HG02759 (cell line): Measurements from ENCODE around the gene SPTBN2.
"Not testable (repeated sequence)": the region's sequence is repeated elsewhere in the genome, so short reads cannot be mapped to it uniquely, and the experiment has no call there.

Source experiments
- ATAC-seq: cut with Tn5 transposase; IDR thresholded peaks from one replicate; pipeline ENCODE4 v1.9.1; 2021; ENCODE audit warnings: mild to moderate bottlenecking, moderate library complexity; ENCODE audit not compliant: unreplicated experiment

The SPTBN2 gene

DNA sequence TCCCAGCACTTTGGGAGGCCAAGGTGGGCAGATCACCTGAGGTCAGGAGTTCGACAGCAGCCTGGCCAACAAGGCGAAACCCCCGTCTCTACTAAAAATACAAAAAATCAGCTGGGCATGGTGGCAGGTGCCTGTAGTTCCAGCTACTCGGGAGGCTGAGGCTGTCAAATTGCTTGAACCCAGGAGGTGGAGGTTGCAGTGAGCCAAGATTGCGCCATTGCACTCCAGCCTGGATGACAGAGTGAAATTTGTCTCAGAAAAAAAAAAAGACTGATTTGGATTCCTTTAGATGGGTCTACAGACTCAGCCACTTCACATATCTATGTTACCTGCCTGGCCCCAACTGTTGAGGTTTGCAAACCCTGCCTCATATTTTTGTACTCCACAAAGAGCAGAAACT is 4.8 kb downstream of the SPTBN2 start:
- ATAC-seq, result not testable (repeated sequence)

DNA sequence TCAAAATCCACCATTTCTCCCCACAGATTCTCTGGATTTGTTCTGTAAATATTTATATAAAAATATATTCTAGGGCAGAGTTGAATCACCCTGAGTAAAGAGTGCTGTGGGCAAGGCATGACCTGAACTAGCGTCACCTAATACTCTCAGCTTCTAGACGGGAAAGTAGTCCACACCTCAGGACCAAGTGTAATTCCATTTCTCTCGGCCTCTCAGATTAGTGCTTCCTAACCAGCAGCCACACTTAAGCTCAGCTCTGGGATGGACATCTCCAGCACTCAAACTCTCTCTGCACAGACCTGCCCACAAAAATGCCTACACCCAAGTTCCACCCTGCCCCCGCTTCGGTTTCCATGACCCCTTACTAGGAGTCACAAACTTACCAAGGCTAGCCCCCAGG is 5.3 kb downstream of the SPTBN2 start:
- no peak for ATAC-seq

DNA sequence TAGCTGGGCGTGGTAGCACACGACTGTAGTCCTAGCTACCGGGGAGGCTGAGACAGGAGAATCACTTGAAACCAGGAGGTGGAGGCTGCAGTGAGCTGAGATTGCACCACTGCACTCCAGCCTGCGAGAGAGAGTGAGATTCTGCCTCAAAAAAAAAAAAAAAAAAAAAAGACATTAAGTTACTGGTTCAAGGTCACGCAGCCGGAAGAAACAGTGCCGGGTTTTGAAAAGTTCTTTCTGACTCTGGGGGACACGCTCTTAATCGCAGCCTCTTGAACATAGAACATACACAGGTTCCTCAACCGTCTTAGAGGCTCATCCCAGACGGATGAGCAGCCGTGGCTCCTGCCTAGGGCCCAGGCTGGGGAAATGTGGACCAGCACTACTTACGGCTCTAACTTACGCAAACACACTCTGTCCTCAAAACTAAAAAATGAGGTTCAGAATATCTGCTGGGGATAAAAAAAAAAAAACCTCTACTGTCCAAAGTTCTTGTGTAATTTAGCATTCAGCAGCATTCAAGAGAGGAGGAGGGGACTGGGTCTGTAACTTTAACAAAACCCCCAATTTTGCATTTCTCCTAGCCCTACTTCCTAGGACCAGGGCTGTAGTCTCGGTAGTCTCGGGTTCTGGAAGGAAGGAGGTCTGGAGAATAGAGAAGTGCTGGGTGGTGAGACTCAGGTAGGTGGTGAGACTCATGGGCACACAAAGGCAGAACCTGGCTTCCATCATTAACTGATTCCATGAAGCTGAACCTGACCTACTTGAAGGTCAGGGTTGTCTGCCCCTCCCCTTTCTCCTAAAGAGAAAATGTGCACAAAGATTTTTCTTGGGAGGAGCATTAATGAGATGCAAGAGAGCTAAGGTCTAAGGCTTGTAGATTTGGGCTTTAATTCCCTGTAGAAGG is 6.0 kb downstream of the SPTBN2 start:
- ATAC-seq, result no peak

DNA sequence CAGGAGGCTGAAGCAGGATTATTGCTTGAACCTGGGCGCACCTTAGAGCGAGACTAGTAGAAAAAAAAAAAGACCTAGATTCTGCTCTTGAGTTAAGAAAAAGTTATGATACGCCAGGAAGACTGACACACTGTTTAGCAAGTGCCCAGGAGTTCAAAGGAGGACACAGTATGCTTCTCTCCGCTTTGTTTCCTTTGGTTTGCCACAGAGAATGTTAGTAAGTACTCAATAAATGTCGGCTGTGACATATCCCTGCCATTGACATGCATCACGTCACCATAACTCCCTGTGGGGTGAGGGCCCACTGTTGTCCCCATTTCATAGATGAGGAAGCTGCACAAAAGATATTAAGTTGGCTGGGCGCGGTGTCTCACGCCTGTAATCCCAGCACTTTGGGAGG is 7.1 kb downstream of the SPTBN2 start:
- no peak for ATAC-seq

DNA sequence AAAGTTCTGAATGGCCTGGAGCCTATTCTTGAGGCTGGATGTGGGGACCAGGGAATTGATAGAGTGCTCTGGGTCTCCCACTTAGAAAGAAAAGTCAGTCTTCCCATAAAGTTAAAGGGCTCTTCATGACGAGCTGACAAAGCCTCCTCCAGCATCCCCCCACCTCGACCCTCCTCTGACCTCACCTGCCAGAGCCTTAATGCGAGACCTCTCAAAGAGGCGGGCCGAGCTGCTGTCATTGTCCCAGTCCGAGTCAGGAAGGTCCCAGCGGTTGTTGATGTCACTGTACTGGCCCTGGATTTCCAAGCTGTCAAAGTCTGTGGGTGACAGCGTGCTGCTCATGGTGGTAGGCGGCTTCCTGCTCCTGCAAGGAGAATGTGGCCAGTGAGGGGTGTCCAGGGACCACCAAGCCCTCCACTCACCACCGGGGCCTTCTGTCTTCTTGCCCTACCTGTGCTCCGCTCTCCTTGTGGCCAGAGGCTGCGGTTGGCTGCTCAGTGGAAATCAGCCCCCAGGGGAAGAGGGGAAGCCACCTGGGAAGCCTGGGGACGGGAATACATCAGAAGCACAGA is 8.0 kb downstream of the SPTBN2 start:
- no peak for ATAC-seq

DNA sequence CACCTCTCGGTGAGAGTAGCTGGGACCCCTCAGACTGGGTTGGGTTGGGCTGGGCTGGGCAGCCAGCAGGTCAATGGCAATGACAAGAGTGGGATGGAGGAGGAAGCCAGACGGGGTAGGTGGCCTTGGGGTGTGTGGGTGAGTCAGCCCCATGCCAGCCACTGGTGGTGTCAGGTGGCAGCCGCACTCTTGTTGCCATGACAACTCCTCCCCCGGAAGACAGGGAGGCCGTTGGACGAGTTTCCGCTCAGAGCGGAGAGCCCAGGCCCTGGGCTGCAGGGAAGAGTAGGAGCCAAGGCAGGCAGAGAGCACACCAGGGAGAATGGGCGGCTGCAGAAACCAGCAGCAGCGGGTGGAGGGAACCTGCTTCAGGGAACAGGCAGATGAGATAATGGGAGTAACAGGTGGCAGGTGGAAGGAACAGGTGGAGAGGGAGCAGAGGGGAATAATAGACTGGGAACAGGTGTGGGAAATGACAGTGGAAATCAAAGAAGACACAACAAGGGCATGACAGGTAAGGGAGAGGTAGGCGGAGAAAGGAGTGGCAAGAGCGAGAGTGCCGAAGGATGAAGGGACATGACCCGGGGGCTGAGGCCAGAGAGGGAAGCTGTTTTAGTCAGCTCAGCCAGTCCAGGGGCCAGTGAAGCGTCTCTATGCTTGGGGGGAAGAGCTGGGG is 8.7 kb downstream of the SPTBN2 start:
- no peak for ATAC-seq

DNA sequence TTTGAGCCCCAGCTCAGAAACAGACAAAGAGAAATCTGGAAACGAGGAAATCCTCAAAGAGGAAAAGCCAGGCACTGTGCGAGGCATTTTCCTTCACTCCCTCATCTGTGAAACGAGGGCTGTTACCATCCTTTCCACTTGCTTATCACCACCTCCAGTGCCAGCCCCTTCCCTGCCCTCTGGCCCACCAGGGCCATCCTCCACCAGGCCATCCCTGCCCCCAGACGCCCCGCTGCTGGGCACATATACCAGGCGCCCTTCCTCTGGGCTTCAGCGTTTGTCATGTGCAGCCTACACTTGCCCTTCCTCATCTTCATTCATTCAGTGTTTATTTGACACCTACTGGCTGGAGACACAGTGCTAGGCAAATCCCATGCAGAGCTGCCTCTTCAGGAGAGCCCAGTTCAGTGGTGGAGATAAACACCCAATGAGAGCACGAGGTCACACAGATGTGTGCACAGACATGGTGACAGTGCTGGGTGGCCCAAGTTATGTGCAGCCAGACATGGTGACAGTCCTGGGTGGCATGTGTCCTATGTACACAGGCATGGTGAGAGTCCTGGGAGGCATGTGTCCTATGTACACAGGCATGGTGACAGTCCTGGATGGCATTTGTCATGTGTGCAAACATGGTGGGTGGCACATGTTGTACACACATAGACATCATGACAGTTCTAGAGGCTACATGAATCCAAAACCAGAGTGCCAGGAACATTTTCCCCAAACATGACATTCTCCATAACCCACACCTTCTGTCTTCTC is 9.7 kb downstream of the SPTBN2 start:
- ATAC-seq, result no peak

DNA sequence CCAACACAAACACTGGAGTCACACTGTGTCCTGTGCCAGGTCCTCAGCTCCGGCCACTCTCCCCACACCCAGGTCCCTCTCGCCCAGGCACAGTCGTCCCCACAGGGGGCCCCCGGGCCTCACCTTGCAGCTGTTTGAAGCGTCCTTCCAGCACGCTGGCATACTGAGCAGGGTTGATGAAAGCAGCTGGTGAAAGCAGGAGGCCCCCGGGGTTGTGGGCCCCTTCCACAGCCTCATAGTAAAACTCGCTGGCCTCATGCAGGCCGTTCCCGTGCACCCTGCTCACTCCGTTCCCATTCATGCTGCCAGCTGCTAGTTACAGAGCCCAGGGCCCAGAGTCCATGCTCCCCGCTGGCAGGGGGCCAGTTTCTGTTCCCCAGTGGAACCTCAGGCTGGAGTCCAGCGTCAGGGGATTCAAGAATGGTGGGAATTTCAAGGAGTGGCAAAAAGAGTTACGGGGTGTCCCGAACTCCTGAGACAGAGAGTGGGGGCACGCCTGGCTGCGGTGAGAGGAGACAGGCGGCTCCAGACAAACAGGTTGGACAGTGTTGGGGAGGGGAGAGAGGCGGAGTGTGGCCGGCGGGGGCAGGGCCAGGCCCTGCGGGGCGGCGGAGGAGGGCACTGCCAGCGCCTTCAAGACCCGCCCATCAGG is 10.6 kb downstream of the SPTBN2 start:
- ATAC-seq, result no peak

DNA sequence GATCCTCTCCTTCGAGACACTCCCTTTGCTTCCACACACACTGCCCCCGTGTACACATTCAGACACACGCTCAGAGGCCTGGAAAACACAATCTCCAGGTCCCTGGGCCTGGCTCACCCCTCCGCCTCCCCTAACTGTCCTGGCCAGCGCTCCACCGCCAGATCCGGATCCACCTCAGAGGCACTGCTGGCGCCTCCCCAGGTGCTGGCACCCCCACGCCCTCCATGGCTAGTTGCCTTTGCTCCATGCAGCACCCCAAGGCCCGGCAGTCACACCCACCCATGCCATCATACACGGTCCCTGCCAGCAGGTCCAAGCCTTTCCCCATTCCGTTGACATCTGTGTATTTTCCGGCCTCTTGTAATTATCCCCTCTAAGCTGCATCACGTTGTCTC is 11.1 kb downstream of the SPTBN2 start:
- ATAC-seq, result no peak

DNA sequence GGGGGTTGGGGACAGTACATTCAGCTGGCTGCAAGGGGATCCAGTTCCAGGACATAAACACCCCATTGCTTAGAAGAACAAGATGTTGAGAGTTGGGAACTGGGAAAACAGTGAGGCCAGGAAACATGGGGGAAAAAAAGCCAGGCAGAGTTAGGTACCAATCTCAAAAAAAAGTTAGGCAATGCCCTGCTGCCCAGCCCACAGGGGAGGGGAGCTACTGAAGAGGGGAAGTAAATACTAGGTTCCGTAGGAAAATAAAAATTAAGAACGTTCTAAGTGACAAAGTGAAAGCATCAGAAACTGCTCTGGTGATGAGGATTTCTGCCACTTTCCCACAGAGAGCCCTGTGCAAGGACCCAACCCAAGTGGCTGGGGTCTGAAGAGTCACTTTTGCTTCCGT is 12.0 kb downstream of the SPTBN2 start:
- ATAC-seq, result no peak

DNA sequence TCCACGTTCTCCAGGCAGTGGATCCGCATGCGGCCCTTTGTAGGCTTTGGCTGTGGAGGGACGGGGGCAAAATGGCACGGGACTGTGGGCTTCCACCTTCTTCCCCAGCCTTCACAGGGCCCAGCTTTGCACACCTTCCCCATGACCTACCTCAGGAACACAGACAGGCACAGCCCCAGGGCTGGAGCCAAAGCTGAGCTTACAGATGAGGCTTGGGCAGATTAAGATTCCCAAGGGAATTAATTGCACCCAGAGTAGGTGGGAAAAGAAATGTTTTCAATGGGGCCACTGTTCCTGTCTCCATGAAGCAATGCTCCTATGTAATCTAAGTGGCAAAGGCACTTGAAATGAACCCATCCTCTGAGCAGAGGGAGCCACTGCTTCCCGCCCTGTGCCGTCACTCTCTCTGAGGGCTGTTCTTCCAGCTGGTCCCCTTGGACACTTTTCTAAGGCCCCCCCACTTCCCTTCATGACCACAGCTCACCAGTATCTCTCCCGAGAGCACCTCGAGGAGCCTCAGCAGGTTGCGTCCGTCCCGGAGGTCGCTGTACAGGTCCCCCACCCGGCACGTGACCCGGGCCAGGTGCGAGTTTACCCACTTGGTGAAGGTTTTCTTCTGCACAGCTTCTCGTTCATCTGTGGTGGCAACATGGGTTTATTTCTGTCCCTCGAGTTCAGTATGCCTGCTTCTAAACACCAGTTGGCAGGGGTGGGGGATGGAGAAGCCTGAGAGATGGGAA is 13.5 kb downstream of the SPTBN2 start:
- ATAC-seq, result no peak

DNA sequence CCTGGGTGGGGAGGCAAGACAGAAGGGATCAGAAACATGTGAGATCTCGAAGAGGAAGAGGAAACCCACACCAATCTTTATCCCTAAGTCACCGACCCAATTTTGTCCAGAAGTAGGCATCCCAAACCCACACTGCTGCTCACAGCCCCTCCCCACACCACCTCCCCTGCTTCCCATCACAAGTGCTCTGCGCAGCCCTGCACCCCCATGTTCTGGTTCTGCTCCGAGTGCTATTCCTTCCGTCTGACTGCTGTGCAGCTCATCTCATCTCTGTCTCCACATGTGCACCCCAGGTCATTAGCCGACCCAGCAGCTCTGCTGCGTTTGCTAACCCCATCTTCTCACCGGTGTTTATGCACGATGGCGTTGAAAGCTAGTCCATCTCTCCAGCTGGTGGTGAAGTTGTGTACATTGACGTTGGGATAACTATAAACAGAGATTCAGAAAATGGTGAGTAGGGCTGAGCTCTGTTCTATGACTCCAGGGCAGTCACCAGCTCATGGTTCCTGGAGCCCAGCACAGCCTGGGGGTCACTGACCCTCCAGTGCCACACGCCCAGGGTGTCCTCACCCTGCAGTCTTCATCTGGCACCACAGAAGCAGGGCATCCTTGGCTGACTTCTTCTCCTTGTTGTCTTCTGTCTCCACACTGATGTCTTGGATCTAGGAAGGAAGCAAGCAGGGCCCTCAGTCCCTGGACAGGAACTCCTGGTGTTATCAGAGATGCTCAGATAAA is 15.1 kb downstream of the SPTBN2 start:
- ATAC-seq, result no peak

DNA sequence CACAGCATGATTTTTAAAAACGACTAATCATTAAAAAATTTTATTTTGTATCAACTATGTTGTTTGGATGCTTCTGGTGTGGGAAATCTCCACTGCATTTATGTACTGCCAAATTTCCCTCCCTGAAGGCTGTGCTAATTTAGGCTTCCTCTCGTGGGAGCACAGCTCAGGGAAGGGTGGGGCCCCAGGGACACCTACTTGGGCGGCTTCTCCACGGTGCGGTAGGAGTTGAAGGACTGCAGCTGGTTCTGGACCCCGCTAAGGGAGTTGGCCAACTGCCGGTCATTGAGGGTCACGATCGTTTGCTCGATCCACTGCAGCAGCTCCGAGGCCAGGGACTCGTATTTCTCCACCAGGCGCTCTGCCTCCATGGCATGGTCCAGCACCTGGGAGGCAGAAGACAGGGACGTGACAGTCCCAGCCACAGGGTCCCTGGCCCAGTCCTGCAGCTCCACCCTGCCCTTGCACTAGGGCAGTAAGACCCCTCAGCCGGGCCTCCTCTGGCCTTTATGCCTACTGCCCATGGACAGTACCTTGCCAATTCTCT is 18.6 kb downstream of the SPTBN2 start:
- no peak for ATAC-seq

DNA sequence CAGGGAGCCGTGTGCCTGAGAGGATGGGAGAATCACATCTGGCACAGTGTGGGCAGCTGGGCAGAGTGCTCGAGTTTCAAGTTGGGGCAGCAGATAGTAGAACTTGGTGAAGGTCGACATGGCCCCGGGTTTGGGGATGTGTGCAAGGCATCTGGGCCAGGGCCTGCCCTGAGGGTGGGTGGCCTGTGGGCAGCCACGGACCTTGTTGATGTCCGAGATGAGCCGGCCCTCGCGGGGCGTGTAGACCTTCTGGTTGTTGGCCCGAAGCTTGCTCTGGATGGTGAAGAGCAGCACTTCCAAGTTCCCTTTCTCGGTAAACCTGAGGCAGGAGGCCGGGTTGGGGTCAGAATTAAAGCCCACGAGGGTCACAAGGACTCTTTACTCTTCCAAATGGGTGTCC is 20.3 kb downstream of the SPTBN2 start:
- ATAC-seq, result no peak

DNA sequence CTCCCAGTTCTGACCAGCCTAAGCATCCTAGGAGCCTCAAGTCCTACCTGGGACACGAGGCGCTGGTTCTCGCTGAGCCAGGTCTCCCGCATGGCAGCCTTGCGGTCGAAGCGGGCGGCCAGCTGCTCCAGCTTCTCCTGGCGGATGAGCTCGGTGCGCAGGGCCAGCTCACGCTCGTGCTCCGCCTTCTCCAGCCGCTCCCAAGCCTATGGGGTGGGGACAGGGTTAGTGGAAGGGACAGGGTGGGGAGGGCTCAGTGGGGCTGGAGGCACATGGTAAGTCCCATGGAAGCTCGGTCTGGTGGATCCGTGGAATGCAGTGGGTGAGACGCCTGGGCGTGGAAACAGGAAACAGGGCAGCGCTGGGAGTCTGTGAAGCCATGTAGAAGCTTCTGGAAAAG is 20.9 kb downstream of the SPTBN2 start:
- ATAC-seq, result no peak

DNA sequence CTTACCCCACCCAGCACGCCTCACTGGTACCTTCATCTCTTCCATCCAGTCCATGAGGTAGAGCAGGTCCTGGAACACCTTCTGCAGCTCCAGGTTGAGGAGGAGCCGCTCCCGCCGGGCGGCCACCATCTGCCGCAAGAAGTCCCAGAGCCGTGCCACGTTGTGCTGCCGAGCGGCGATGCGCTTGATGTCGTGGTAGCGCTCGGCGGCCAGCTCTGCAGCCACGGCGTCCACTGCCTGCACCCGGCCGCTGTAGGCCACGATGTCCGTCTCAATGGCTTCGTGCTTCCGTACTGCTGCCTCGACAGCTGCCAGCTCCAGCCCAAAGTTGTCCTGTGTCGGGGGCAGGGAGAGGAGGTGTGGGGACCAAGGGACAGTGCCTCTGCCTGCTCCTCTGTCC is 21.5 kb downstream of the SPTBN2 start:
- no peak for ATAC-seq

DNA sequence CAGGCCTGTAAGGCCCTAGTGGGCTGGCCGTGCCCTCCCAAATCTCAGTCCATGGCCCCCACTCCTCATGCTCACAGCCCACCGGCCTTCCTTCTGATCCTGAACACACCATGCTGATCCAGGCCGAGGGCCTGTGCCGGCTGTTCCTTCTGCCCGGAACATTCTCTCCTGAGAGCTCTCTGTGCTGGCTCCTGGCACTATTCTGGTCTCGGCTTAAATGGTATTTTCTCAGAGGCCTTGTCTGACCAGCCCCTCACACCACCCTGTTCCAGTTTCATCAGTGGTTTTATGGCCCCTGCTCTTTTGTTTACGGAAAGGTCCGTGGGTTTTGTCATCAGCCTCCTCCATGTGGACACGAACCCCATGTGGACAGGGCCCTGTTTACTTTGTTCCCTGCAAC is 22.0 kb downstream of the SPTBN2 start:
- ATAC-seq, result no peak

DNA sequence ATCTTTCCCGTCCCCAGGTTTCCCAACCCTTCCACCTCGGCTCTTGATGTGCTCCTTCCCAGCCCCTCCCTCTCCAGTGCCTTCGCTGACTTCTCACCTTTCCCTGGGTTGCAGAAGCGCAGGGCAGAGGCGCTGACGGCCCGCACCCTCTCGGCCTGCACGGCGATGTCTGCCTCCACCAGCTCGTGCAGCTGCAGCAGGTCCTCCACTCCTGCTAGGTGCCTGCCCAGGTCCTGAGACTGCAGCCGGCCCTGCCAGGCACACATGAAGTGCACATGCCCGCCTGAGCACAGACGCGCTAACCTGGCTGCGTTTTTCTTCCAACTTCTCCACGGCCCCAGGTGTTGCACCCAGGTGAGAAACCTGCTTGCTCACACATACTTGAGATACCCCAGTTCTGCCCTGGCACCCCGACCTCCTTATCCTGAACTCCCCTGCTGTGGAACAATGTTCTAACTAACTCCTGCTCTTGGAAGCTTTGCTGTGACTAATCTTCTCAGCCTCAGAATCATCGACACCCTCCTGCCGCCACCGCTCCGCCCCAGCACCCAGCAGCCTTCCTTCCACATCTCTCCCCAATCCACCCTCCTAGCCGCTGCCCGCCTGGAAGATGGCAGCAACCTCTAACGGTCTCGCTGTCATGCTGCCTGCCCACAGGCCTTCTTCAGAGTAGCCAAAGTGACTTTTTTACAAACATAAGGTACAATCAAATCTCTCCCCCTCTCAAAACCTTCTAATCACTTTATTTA is 23.3 kb downstream of the SPTBN2 start:
- ATAC-seq, result no peak
